Activated CD4-positive, alpha-beta T cell treated with anti-CD3 and anti-CD28 coated beads for 24 hours (primary cell): ENCODE data around the gene SLC29A3.
"Not testable (repeated sequence)": the region's sequence is repeated elsewhere in the genome, so short reads cannot be mapped to it uniquely, and the experiment has no call there.

ENCODE experiments used
- DNase-seq, 2 donors: peaks; one replicate each; pipeline ENCODE4 v3.0.0-alpha.2; 2020; ENCODE audit warnings: low read depth in 2 of 2

Gene SLC29A3

DNA sequence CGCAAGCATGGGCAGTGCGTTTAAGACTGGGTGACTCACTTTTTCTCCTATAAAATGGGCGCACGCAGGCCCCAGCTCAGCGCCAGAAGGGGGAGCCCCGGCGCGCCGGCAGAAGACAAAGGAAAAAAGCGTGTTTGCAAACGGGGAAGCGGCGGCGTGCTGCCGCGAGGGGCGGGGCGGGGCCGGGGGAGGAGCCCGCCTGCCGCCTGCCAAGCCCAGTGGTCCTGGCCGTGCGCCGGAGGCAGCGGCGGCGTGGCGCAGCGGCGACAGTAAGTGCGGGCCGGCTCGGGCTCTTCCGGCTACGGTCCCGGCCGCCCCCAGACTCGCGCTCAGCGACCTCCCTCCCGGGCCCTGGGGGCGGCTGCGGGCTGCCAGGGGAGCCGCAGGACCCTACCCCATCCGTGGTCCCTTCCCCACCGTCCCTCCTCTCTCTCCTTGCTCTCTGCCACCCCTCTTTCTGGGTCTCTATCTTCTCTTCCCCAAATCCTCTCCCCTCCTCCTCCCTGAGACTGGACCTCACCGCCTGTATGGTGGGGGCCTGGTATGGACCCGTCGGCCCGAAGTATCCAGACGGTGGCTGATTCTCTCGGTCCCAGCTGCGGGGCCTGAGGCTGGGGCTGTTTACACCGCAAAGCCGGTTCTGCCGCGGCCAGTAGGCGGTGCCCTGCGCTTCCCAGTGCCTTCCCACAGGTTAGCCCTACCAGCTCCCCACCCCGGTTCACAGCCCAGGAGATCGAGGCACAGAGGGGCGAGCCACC lies at the start of gene SLC29A3:
Gene SLC29A3, plus strand, starts transcription at position 218 of the 758 bp plus-strand sequence. Its CDS starts 51 bp downstream, at position 269.
- DNase-seq: peak; percentile 75 to 78

DNA sequence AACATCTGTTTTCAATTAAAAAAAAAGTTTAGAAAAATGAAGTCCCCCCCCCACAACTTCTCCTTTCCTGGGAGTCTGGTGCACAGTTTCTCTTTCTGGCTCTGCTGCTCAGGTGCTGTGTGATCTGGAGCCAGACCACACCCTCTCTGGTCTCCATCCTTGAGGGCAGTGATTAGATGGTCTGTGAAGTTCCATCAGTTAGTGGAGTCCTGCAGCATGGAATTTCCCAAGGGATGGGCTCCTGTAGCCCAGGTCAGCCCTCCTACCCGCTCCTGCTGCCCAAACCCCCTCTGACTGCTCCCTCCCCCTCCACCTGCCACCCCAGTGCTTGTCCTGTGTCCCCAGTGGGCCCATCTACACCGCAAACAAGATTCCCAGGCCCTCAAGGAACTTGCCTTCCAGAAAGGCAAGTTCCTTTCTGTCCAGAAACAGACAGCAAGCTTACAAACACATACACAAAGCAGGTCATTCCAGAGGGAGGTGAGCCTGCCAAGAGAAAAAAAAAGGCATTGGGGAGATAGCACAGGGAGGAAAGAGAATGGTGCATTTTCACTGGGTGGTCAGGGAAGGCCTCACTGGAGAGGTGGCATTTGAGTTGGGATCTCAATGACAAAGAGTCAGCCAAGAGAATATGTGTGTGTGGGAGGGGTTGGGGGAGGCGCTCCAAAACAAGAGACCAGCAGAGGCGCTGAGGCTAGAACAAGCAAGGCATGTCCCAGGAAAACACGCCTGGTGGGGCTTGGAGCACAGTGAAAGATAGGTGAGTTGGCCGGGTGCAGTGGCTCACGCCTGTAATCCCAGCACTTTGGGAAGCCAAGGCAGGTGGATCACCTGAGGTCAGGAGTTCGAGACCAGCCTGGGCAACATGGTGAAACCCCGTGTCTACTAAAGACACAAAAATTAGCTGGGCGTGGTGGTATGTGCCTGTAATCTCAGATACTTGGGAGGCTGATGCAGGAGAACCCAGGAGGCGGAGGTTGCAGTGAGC lies 49.5 kb upstream of the SLC29A3 start:
- DNase-seq: no peak

DNA sequence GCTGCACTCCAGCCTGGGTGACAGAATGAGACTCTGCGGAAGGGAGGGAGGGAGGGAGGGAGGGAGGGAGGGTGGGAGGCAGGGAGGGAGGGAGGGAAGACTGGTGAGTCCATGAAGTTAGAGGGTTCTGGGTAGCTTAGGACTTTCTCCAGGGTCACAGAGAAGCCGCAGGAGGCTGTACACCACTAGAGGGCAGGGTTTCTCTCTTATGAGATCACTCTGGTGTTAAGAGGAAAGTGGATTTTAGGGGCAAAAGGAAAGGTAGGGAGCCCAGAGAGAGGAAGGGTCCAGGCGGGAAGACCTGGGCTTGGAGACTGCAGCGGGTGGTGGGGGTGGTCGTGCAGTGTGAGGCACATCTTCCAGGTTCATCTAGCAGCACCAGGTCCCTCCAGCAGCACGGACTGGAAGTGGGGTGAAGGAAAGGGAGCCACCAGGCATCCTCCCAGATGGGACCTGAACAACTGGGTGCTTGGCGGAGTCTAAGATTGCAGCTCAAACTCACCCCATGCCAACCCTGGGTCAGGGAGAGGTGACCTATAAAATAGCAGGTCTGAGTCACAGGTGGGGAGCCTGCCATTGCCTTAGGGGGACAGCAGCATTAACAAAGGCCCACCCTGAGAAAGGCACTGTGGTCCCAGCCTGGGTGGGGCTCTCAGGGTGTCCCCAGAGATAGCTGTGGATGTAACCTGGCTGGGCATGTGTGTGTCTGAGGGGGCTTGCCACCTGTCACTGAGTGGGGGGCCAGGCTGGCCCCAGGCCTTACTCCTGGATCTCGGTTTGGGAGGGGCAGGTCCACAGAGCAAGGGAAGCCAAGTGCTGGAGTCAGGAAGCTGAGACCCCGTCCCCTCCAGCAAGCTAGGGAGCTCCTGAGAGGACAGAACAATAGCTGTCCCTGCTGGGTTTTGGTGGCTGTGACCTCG lies 48.5 kb upstream of the SLC29A3 start:
- DNase-seq: peak in 1 of 2 donors; percentile 9

DNA sequence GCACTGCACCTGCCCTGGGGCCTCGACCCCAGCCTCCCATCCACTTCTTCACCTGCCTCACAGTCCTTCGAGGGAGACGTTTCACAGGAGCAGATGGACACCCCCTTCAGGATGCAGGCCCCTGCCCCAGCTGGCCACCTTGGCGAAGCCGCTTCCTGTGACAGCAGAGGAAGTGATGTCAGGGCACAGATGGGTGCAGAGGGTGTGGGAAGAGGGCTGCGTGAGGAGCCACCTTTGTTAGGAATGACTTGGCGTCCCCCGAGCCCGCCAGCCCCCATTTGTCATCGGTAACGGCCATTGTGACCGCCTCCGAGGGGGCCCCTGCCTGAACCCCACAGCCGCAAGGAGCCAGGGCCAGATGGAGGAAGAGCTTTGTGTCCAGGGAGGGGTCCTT lies 47.4 kb upstream of the SLC29A3 start:
- DNase-seq: no peak

DNA sequence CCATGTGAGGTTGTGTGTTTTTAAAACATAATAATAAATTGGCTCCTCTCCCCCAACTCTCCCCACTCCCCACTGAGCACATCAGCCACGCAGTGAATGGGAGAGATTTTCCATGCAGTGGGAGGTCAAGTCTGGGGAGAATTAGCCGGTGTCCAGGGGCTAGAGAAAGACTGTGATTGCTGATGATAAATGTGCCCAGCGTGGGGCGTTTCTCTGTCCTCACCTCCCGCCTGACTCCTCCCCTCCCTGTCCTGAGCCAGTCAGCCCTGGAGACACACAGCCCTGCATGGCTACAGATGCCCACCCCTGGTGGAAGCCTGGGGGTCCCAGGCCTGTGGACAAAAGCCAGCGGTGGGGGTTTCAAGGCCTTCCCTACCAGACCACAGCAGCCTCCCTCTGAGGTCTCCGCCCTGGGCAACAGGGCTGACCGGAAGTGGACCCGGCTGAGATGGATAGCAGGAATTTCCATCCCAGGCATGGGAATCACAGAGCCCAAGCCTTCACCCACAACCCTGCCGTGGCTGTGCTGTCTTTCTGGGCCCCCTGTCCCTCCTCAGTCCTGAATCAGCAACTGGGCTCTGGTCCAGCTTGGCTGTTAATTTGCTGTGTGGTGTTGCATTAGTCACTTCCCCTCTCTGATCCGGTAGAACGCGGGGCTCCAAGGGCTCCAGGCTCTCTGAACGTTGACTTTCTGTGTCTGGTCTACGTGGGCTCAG lies 46.8 kb upstream of the SLC29A3 start:
- DNase-seq: no peak

DNA sequence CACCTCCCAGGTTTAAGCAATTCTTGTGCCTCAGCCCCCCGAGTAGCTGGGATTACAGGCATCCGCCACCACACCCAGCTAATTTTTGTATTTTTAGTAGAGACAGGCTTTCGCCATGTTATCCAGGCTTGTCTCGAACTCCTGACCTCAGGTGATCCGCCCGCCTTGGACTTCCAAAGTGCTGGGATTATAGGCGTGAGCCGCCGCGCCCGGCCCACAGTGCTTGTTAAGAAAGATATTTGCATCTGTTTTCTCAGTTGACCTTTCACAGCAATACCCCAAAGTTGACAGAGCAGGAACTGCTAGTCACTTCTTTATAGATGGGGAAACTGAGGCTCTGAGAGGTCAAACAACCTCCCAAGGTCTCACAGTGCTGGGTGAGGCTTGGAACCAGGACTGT lies 46.1 kb upstream of the SLC29A3 start:
- DNase-seq: not testable (repeated sequence)

DNA sequence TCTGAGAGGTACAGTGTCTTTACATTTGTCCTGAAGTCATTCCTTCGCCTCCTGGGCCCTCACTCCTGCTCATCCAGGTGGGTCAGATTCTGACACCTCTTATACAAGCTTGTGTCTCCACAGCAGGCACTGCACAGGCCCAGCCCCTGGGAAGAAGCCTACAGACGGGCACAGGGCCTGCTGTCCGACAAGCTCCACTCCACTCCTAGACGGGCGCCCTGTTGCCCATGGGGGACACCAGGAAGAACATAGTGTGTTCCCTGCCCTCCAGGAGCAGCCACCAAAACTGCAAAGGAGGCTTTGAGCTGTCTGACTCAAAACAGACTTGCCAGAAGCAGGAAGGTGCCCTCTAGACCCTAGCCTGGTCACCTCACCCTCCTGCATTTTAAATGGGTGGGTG lies 45.6 kb upstream of the SLC29A3 start:
- DNase-seq: no peak

DNA sequence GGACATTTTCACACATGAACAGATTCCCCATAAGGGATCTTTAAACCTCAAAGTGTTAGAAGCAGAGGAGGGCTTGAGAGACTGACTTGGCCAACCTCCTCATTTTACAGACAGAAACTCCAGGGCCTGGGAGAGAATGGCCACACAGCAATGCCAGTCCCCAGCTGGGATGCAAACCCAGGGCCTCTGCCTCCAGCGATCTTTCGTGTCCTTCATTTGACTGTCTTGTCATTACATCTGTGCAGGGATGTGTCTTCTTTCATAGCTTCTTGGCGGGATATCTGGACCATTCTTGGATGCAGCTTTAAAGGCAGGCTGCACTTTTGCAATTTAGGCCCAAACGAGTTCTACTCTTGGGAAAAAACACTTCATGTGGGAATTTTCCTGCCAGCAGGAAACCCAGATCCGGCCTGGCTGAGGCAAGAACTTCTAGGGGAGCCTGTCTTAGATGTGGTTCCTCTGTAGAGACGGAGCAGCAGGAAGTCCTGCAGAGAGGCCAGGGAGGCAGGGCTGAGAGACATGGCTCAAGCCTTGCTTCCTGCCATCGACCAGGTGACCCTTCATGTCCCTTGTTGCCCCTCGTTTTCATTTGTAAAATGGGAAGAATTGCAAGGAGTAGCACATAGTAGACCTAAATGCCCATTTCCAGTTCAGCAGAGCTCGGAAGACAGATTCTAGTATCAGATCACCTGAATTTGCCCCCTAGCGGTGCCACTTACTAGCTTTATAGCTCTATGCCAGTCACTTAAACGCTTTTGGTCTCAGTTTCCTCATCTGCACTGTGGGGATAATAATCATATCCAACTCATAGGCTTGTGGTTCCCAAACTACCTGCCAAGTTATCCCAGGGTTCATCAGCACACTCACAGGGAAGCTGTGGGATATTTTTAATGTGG lies 43.9 kb upstream of the SLC29A3 start:
- DNase-seq: no peak

DNA sequence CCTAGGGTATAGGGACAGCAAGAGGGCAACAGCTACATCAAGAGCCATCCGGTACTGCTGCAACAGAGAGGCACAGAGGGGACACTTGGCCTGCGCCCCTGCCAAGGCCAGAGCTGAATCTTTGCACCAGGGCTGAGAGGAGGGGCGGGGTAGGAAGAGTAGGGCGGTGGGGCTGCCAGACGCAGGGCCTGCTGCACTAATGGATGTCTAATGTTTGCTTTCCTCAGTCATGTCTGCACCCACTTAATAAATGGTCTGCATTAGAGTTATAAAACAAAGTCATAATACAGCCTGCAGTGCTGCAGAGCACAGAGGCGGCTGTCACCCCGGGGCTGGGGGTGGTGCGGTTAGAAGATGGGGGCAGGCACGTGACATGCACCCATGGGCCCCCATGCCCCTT lies 42.2 kb upstream of the SLC29A3 start:
- no peak for DNase-seq

DNA sequence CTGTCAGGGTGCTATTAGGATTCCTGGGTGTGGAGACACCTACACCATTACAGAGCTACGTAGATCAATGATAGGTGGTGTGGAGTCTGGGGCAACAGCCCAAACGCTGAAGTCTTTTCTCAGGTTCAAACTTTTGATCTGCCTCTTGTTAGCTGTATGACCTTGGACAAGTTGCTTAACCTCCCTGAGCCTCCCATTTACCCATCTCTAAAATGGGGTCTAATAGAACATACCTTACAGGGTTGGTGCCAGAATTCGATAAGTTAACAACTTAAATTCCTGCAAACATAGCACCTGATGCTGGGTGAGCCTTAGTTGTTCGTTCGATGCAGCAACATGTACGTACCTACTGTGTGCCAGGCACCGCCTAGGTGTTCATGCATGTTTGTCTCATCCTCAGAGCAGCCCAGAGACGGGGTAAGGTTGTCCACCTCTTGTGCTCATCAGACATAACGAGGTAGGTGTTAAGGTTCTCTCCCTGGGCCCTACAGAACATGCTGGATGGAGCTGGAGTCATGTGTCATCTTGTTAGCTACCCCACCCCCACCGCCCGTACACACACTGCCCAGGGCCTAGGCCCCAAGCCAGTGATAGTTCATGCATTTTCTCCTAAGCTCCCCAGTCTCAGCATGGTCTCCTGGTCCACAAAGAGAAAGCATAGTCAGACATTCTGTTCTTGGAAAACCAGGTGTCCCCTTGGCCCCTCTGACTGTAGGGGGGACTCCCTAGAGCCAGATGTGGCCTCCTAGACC lies 41.0 kb upstream of the SLC29A3 start:
- no peak for DNase-seq

DNA sequence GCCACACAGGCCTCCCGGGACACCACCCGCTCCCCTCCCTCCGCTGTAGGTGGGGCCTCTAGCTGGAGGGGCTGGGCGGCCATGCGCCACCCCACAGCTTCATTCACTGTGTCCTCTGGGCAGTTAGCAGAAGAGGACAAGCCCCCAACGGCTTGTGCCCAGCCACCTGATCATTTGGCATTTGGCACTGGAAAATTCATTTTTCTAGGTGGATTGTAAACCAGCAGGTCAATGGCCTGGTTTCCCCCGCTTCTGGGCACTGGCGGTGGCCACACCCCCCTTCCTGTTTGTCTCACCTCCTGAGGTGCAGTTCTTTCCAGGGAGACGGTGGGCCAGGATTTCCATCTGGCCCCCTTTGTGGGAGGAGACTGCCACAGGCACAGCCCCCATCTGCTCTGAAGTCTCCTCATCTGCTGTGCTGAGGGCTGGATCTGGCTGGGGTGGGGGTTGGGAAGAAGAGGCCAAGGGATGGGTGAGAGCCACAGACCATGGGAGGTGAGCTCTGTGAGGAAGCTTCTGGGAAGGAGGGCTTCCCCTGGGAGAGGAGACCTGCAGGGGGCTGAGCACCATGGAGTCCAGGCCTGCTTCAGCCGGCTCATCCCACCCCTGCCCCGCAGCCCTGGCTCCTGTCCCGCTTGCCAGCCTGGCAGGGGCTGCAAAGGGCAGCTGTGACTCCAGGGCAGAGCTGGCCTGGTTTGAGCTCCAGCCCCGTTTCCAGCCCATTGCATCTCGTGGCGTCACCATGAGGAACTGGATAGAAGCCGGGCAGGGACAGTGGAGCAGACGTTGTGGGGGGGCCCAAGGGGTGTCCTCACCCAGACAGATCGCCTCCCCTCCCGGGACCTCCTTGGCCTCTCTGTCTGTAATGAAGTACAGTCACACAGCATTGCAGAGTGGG lies 40.1 kb upstream of the SLC29A3 start:
- DNase-seq: no peak

DNA sequence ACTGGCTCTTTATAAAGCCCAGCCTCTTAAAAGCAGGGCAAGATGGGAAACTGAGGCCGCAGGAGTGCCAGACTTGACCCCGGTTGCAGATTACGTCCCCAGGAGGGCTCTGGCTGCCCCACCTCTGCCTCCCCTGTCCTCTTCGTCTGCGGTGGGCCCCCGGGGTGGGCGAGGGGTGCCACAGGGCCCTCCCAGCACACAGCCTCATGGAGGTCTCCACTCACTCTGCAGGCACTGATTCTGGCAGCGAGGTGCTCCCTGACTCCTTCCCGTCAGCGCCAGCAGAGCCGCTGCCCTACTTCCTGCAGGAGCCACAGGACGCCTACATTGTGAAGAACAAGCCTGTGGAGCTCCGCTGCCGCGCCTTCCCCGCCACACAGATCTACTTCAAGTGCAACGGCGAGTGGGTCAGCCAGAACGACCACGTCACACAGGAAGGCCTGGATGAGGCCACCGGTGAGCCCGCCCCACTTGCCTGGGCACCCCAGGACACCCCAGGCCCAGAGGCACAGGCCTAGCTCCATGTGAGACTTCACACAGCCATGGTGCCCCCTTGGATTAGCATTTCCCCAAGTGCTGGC lies 39.4 kb upstream of the SLC29A3 start:
- DNase-seq: no peak

DNA sequence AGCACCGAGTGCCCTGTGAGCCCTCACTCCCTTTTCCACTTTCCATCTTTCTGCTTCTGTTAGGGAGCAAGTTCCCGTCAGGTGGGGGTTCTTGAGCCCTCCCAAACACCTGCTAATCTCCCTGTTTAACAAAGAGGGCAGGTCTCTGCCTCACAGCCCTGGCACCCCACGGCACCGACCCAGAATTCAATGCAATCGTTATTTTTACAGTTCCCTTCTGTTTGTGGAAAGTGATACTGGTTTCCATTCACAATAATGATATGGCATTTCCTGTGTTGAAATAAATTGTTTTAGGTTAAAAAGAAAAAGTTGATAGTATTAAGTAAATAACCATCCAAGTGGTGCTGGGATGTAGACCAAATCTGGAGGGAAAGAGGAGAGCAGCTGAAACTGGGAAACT lies 38.8 kb upstream of the SLC29A3 start:
- DNase-seq: no peak

DNA sequence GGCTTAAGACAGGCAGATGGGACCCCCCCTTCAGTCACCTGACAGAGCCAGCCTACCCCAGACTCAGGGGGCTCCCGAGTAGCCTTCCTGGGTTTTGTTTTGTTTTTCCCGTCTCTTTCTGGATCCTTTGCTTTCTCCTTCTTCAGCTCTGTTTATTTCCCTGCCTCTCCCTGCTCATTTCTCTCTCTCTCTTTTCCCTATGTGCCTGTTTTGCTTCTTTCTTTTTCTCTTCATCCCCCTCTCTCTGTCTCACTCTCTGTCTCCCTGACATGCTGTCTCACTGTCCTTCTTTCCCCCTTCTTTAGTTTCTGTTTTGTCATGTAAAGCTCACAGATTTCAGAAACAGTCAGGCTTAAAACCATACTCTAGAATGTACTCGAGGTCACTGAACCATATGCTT lies 38.2 kb upstream of the SLC29A3 start:
- no peak for DNase-seq

DNA sequence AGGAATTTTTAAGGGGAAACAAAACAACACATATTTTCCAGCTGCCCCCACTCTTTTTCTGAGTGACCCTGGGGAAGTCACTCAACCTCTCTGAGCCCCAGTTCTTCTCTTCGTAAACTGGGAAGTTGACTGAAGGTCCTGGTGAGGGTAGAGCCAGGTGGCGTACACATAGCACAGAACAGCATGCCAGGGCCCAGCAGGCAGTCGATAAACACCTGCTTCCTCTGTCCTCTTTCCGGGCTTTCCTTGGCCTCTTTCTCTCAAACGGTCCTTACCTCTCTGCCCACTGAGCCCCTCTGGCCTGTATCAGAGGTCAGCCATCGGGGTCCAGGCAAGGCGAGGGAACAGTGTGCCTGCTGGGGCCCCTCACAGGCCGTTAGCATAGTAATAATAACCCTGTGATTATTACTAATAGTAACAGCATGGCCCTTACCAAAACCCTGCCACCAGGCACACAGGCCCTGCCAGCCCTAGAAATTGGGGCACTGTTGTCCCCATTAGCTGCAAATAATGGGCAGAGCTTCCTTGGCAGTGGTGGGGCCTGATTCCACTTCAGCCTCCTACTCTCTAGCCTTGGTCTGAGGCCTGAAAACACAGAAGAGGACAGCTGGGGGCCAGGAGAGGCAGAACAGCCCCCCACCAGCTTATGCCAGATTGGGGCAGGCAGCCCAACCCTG lies 37.3 kb upstream of the SLC29A3 start:
- DNase-seq: no peak

DNA sequence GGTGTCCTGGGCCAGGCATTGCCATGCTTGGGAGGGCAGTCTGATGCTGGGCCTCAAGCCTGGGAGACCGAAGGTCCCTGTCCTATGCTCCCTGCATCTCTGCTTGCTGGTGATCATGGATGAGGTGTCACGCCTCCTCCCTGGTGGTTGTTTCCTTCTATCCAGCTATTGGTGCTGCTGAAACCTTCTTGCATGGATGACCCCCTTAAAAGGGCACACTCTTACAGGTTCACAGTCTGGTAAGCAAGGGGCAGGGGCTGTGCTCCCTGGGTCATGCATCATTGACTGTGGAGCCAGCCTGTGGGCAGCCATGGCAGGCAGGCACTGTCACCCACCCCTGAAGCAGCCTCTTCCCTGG lies 36.8 kb upstream of the SLC29A3 start:
- DNase-seq: no peak

DNA sequence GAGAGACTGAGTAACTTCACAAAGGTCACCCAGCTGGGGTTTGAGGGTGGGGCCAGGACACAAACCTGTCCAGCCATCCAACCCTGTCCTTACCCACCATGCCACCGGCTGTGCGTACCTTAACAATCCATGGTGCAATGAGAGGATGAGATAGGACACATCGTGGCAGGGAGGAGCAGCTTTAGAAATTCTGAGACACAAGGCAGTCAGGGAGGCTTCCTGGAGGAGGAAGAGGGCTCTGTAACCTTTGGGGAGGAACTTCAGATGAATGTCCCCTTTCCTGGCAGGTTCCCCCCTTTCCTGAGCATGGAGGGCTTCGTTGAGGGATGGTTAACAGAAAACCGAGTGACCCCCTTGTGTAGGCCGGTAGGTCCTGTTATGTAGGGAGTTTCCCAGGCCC lies 35.6 kb upstream of the SLC29A3 start:
- no peak for DNase-seq
